ENCODE results near the gene PLCXD3. TPM values are rescaled to one million over a fixed set of nuclear protein-coding genes. Genes with fewer than 3 reads are reported as not detected.

Gene PLCXD3
- total RNA-seq, 1 experiment from 2014 or later = 0.11 TPM

DNA sequence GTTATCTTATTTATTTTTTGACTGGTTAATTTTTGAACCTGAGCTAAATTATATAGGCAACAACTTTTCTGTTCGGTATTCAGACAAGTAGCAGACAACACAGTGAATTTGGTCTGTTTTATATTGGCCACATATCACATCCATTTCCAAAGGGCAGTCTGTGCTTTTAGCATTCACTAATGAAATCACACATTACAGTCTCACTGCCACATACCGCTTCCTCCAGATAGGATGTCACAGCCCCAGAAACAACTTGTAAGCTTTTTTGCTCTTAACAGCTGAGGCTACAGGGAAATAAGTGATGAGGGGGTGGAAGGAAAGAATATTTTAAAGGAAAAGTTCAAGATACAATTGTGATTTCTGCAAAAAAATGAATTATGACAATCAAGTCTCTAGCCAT is 140.6 kb downstream of the PLCXD3 start:
- H3K4me1 ChIP-seq (replicated peaks; ENCODE audit: insufficient read depth) = no peaks in the 10 kb centered on the region
- no TSS peak for BruUV-seq (replicated peaks)
- no peaks in the 10 kb centered on the region for H3K79me2 ChIP-seq (ENCODE audit: low read depth)
- no peak overlapping the region for H3K27ac ChIP-seq
- no peaks in the 10 kb centered on the region for H3K9me3 ChIP-seq (ENCODE audit: insufficient read depth, low read depth)
- no peak overlapping the region for H2AFZ ChIP-seq
- ChIA-PET POLR2A (ENCODE audit: unreplicated experiment) (no interaction called here), CTCF (no interaction called here)
- H3K27me3 ChIP-seq (ENCODE audit: insufficient read depth, low read depth) = no peaks in the 10 kb centered on the region
- no peak for DNase-seq
- H3K4me2 ChIP-seq = no peak overlapping the region
- TF ChIP-seq, protein P1, sequence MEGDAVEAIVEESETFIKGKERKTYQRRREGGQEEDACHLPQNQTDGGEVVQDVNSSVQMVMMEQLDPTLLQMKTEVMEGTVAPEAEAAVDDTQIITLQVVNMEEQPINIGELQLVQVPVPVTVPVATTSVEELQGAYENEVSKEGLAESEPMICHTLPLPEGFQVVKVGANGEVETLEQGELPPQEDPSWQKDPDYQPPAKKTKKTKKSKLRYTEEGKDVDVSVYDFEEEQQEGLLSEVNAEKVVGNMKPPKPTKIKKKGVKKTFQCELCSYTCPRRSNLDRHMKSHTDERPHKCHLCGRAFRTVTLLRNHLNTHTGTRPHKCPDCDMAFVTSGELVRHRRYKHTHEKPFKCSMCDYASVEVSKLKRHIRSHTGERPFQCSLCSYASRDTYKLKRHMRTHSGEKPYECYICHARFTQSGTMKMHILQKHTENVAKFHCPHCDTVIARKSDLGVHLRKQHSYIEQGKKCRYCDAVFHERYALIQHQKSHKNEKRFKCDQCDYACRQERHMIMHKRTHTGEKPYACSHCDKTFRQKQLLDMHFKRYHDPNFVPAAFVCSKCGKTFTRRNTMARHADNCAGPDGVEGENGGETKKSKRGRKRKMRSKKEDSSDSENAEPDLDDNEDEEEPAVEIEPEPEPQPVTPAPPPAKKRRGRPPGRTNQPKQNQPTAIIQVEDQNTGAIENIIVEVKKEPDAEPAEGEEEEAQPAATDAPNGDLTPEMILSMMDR (conservative IDR thresholded peaks at IDR 0.05) = no peak
- no peak for TF ChIP-seq EZH2 (IDR thresholded peaks at IDR 0.05; ENCODE audit: low read depth)
- no peak overlapping the region for H3K4me3 ChIP-seq
- H3K36me3 ChIP-seq (ENCODE audit: low read depth) = no peaks in the 10 kb centered on the region
- H3K9me2 ChIP-seq (ENCODE audit: insufficient read depth) = no peaks in the 10 kb centered on the region
- no peaks in the 10 kb centered on the region for H4K20me1 ChIP-seq (ENCODE audit: insufficient read depth)
- H3F3A ChIP-seq (ENCODE audit: insufficient read depth, low read depth) = no peaks in the 10 kb centered on the region
- intact Hi-C loops (cut with micrococcal nuclease; ENCODE audit: unreplicated experiment) = no loop called here

DNA sequence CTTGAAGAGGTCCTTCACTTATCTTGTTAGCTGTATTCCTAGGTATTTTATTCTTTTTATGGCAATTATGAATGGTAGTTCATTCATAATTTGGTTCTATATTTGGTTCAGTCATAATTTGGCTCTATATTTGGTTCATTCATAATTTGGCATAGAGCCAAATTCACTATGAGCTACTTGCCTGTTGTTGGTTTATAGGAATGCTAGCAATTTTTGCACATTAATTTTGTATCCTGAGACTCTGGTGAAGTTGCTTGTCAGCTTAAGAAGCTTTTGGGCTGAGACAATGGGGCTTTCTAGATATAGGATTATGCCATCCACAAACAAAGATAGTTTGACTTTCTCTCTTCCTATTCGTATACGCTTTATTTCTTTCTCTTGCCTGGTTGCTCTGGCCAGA is 142.2 kb downstream of the PLCXD3 start:
- no peak overlapping the region for H2AFZ ChIP-seq
- H3F3A ChIP-seq (ENCODE audit: insufficient read depth, low read depth) = no peaks in the 10 kb centered on the region
- no peak for TF ChIP-seq EZH2 (IDR thresholded peaks at IDR 0.05; ENCODE audit: low read depth)
- TF ChIP-seq, protein P1 (conservative IDR thresholded peaks at IDR 0.05) = no peak
- intact Hi-C loops (cut with micrococcal nuclease; ENCODE audit: unreplicated experiment) = no loop called here
- H3K4me2 ChIP-seq = no peak overlapping the region
- ChIA-PET CTCF (no interaction called here), POLR2A (ENCODE audit: unreplicated experiment) (no interaction called here)
- DNase-seq = no peak
- H3K36me3 ChIP-seq (ENCODE audit: low read depth) = no peaks in the 10 kb centered on the region
- H3K4me3 ChIP-seq = no peak overlapping the region
- no peaks in the 10 kb centered on the region for H3K79me2 ChIP-seq (ENCODE audit: low read depth)
- H3K27me3 ChIP-seq (ENCODE audit: insufficient read depth, low read depth) = no peaks in the 10 kb centered on the region
- no peaks in the 10 kb centered on the region for H4K20me1 ChIP-seq (ENCODE audit: insufficient read depth)
- H3K9me2 ChIP-seq (ENCODE audit: insufficient read depth) = no peaks in the 10 kb centered on the region
- no TSS peak for BruUV-seq (replicated peaks)
- no peak overlapping the region for H3K27ac ChIP-seq
- no peaks in the 10 kb centered on the region for H3K4me1 ChIP-seq (replicated peaks; ENCODE audit: insufficient read depth)
- no peaks in the 10 kb centered on the region for H3K9me3 ChIP-seq (ENCODE audit: insufficient read depth, low read depth)

DNA sequence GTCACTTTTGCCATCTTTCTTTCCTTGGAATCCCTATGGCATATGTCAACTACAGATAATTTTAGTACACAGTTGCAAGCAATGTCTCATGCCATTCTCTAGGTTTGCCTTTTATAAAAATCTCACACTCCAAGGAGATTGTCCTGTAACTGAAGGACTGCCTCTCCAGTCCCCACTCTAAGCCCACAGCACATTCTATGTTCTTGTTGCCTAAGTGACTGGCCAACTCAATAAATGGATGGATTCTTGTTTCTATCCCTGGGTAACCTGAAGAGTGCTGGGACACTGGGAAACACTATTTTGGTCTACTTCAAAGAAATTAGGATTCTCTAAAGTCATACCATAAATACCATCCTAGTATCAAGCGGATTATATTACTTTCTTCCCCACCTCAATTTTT is 145.0 kb downstream of the PLCXD3 start:
- DNase-seq = no peak
- no TSS peak for BruUV-seq (replicated peaks)

More for the DNA sequence above, 145.0 kb downstream of the PLCXD3 start:
- H3K4me3 ChIP-seq = no peak overlapping the region
- POLR2A ChIA-PET (ENCODE audit: unreplicated experiment) = no interaction called here
- no peak for TF ChIP-seq EZH2 (IDR thresholded peaks at IDR 0.05; ENCODE audit: low read depth)
- TF ChIP-seq, protein P1 (conservative IDR thresholded peaks at IDR 0.05) = no peak
- H3K36me3 ChIP-seq (ENCODE audit: low read depth) = no peaks in the 10 kb centered on the region
- intact Hi-C loops (cut with micrococcal nuclease; ENCODE audit: unreplicated experiment) = no loop called here
- CTCF ChIA-PET = no interaction called here
- H3K9me2 ChIP-seq (ENCODE audit: insufficient read depth) = no peaks in the 10 kb centered on the region
- no peak overlapping the region for H2AFZ ChIP-seq
- no peaks in the 10 kb centered on the region for H3K79me2 ChIP-seq (ENCODE audit: low read depth)
- H3K4me1 ChIP-seq (replicated peaks; ENCODE audit: insufficient read depth) = no peaks in the 10 kb centered on the region
- H3K9me3 ChIP-seq (ENCODE audit: insufficient read depth, low read depth) = no peaks in the 10 kb centered on the region
- no peaks in the 10 kb centered on the region for H3K27me3 ChIP-seq (ENCODE audit: insufficient read depth, low read depth)
- no peaks in the 10 kb centered on the region for H3F3A ChIP-seq (ENCODE audit: insufficient read depth, low read depth)
- no peak overlapping the region for H3K27ac ChIP-seq
- no peaks in the 10 kb centered on the region for H4K20me1 ChIP-seq (ENCODE audit: insufficient read depth)
- H3K4me2 ChIP-seq = no peak overlapping the region

All from PC-9 (cell line).